HEK293 (cell line): ENCODE data around the gene PRPH.

Experiments used
- CTCF ChIA-PET: fragments of 350-600 bp; formaldehyde crosslinking; extraction: SDS; loops from one replicate; lab custom pipeline; 2021; ENCODE audit warnings: antibody characterized with exemption; lab: Yijun Ruan, JAX
- POLR2A ChIA-PET: fragments of 300-600 bp; formaldehyde crosslinking; extraction: SDS; loops from one replicate; lab custom pipeline; 2020; ENCODE audit warnings: antibody characterized with exemption, inconsistent platforms; lab: Yijun Ruan, JAX
- H3K27ac ChIP-seq: fragments of 200-500 bp; sonication (Bioruptor generic); 2 replicates; pipeline ENCODE4 v1.5.1; 2014; ENCODE audit warnings: low read depth, low read length, control low read depth, inconsistent platforms; ENCODE audit errors: extremely low read depth
- H3K36me3 ChIP-seq, 2 experiments: fragments of 200-500 bp in 1 of 2; sonication (Bioruptor generic) in 1 of 2; 1 replicate in 1 of 2; 2 replicates in 1 of 2; pipeline ENCODE4 v1.5.1; 2014 to 2017; ENCODE audit warnings: inconsistent platforms in 2 of 2, low read length in 2 of 2; ENCODE audit not compliant: control insufficient read depth in 2 of 2, insufficient read depth in 1 of 2
- H3K4me1 ChIP-seq: fragments of 200-500 bp; sonication (Bioruptor generic); 2 replicates; pipeline ENCODE4 v1.5.1; 2014; ENCODE audit warnings: mild to moderate bottlenecking, low read length, inconsistent platforms; ENCODE audit not compliant: control insufficient read depth, insufficient read depth
- H3K4me3 ChIP-seq: 2 replicates; pipeline ENCODE4 v1.5.1; 2011; ENCODE audit warnings: low read depth, mild to moderate bottlenecking, control low read depth, low read length, moderate library complexity
- H3K9me3 ChIP-seq: fragments of 200-500 bp; sonication (Bioruptor generic); 2 replicates; pipeline ENCODE4 v1.5.1; 2014; ENCODE audit warnings: low read depth, low read length, inconsistent platforms; ENCODE audit not compliant: control insufficient read depth, insufficient read depth
- KLF1 ChIP-seq: fragments of 450-650 bp; formaldehyde crosslinking; IDR thresholded peaks from 2 replicates; pipeline ENCODE4 v1.5.1; 2016; ENCODE audit warnings: missing biosample characterization, missing genetic modification characterization
- KLF16 ChIP-seq: fragments of 450-650 bp; formaldehyde crosslinking; IDR thresholded peaks from 2 replicates; pipeline ENCODE4 v1.5.1; 2017; ENCODE audit warnings: missing biosample characterization, missing genetic modification characterization
- KLF8 ChIP-seq: fragments of 450-650 bp; formaldehyde crosslinking; IDR thresholded peaks from 2 replicates; pipeline ENCODE4 v1.5.1; 2016; ENCODE audit warnings: missing biosample characterization, missing genetic modification characterization
- MEIS1 ChIP-seq: sonication (generic); formaldehyde crosslinking; IDR thresholded peaks from 2 replicates; pipeline ENCODE4 v1.8.1; 2022; ENCODE audit warnings: missing genetic modification reagents, mild to moderate bottlenecking, borderline replicate concordance
- MYNN ChIP-seq: fragments of 450-650 bp; formaldehyde crosslinking; IDR thresholded peaks from 2 replicates; pipeline ENCODE4 v1.5.1; 2016; ENCODE audit warnings: missing biosample characterization, missing genetic modification characterization, borderline replicate concordance
- SCRT1 ChIP-seq: fragments of 450-650 bp; formaldehyde crosslinking; IDR thresholded peaks from 2 replicates; pipeline ENCODE4 v1.5.1; 2016; ENCODE audit warnings: missing biosample characterization, missing genetic modification characterization, borderline replicate concordance
- SP2 ChIP-seq: fragments of 450-650 bp; formaldehyde crosslinking; IDR thresholded peaks from 2 replicates; pipeline ENCODE4 v1.5.1; 2016; ENCODE audit warnings: missing biosample characterization, missing genetic modification characterization
- TCF7L2 ChIP-seq: IDR thresholded peaks from 2 replicates; pipeline ENCODE4 v1.6.1; 2011; ENCODE audit warnings: low read depth, mild to moderate bottlenecking, inconsistent platforms, low read length, moderate library complexity, borderline replicate concordance
- YY2 ChIP-seq: fragments of 450-650 bp; formaldehyde crosslinking; IDR thresholded peaks from 2 replicates; pipeline ENCODE4 v1.5.1; 2016; ENCODE audit warnings: missing biosample characterization, missing genetic modification characterization
- ZFP69B ChIP-seq: fragments of 450-650 bp; formaldehyde crosslinking; IDR thresholded peaks from 2 replicates; pipeline ENCODE4 v1.5.1; 2016; ENCODE audit warnings: missing biosample characterization, missing genetic modification characterization
- ZNF140 ChIP-seq: fragments of 450-650 bp; formaldehyde crosslinking; IDR thresholded peaks from 2 replicates; pipeline ENCODE4 v1.5.1; 2016; ENCODE audit warnings: missing biosample characterization, missing genetic modification characterization
- ZNF175 ChIP-seq: fragments of 450-650 bp; formaldehyde crosslinking; IDR thresholded peaks from 2 replicates; pipeline ENCODE4 v1.5.1; 2016; ENCODE audit warnings: missing biosample characterization, missing genetic modification characterization
- ZNF311 ChIP-seq: fragments of 450-650 bp; formaldehyde crosslinking; IDR thresholded peaks from 2 replicates; pipeline ENCODE4 v1.5.1; 2017; ENCODE audit warnings: missing biosample characterization, missing genetic modification characterization, borderline replicate concordance
- ZNF335 ChIP-seq: fragments of 450-650 bp; formaldehyde crosslinking; conservative IDR thresholded peaks from 2 replicates; pipeline ENCODE4 v1.5.1; 2016; ENCODE audit warnings: missing biosample characterization, missing genetic modification characterization
- ZNF394 ChIP-seq: fragments of 450-650 bp; formaldehyde crosslinking; IDR thresholded peaks from 2 replicates; pipeline ENCODE4 v1.5.1; 2016; ENCODE audit warnings: missing biosample characterization, missing genetic modification characterization, mild to moderate bottlenecking, moderate library complexity, borderline replicate concordance
- ZNF416 ChIP-seq: fragments of 450-650 bp; formaldehyde crosslinking; IDR thresholded peaks from 2 replicates; pipeline ENCODE4 v1.5.1; 2016; ENCODE audit warnings: missing biosample characterization, missing genetic modification characterization
- ZNF473 ChIP-seq: fragments of 450-650 bp; formaldehyde crosslinking; IDR thresholded peaks from 2 replicates; pipeline ENCODE4 v1.5.1; 2017; ENCODE audit warnings: missing biosample characterization, missing genetic modification characterization
- ZNF529 ChIP-seq: fragments of 450-650 bp; formaldehyde crosslinking; IDR thresholded peaks from 2 replicates; pipeline ENCODE4 v1.5.1; 2017; ENCODE audit warnings: missing genetic modification characterization, missing biosample characterization; ENCODE audit not compliant: insufficient replicate concordance
- ZNF549 ChIP-seq: fragments of 450-650 bp; IDR thresholded peaks from 2 replicates; pipeline ENCODE4 v1.5.1; 2018; ENCODE audit warnings: missing biosample characterization, missing genetic modification characterization, mild to moderate bottlenecking, inconsistent platforms, moderate library complexity
- ZNF555 ChIP-seq: fragments of 450-650 bp; formaldehyde crosslinking; conservative IDR thresholded peaks from 2 replicates; pipeline ENCODE4 v1.5.1; 2017; ENCODE audit warnings: missing biosample characterization, mild to moderate bottlenecking, missing genetic modification characterization, inconsistent platforms
- ZNF558 ChIP-seq: fragments of 450-650 bp; formaldehyde crosslinking; IDR thresholded peaks from 2 replicates; pipeline ENCODE4 v1.5.1; 2016; ENCODE audit warnings: missing biosample characterization, missing genetic modification characterization
- ZNF76 ChIP-seq: fragments of 450-650 bp; formaldehyde crosslinking; IDR thresholded peaks from 2 replicates; pipeline ENCODE4; 2016; ENCODE audit warnings: low read depth, missing biosample characterization, missing genetic modification characterization, borderline replicate concordance
- ZNF837 ChIP-seq: fragments of 450-650 bp; formaldehyde crosslinking; IDR thresholded peaks from 2 replicates; pipeline ENCODE4 v1.5.1; 2016; ENCODE audit warnings: missing biosample characterization, missing genetic modification characterization
- TF ChIP-seq, protein P1 (sequence below): fragments of 450-650 bp; formaldehyde crosslinking; IDR thresholded peaks from 2 replicates; pipeline ENCODE4 v1.5.1; 2016; ENCODE audit warnings: missing biosample characterization, missing genetic modification characterization, low read depth
- TF ChIP-seq, protein P2 (sequence below): fragments of 450-650 bp; formaldehyde crosslinking; IDR thresholded peaks from 2 replicates; pipeline ENCODE4 v1.5.1; 2017; ENCODE audit warnings: missing biosample characterization, missing genetic modification characterization
- TF ChIP-seq, protein P3 (sequence below): fragments of 450-650 bp; formaldehyde crosslinking; IDR thresholded peaks from 2 replicates; pipeline ENCODE4 v1.5.1; 2016; ENCODE audit warnings: missing biosample characterization, missing genetic modification characterization

Gene PRPH

DNA sequence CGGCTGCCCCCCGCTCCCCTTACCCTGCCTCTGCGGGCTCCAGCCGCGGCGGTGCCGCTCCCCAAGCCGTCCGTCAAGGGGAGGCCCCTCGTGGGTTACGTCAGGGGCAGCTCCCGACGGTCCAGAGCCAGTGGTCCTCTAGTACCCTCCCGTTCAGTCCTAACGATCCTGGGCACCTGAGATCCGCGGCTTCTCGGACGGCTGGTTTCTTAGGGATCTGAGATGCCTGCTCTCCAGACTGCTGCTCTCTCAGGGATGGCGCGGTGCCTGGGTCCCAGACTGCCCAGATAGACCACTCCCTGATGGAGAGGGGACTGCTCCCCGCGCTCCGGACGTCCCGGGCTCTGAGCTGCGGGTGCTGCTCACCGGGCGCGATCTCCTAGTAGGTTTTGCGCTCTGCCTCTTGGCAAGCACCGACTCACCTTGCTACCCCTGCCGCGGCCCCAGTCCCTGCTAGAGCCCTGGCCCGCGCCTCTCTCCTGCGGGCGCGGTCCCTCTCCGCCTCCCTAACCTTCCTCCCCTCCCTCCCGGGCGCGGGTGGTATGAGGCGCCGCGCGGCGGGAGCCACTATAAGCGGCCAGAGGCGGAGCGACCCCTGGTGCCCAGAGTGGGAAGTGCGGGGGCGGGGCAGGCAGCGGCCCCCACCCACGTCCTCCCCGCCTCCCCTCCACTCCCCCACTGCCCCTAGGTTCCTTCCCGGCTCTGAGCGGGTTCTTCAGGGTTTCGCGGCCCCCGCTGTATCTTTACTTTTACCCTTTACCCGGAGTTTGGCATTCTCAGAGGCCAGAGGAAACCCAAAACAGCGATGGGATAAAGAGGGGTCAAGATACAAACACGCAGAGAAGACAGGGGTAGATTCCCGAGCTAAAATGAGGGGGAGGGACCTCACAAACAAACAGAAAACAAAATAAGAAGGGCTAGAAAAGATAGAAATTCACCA, 42.0 kb downstream of the PRPH start, which contains the start of gene C1QL4:
C1QL4 (minus strand) TSS at position 544 of the 940 bp plus-strand sequence. CDS start 711 bp downstream, outside the sequence.
- Histone ChIP-seq H3K36me3 (peaks cover 0 to 5% of the 10 kb centered on the region in 2 experiments; a peak in 1 of 3 replicates), H3K9me3 (no peaks in the 10 kb centered on the region), H3K4me1 (peaks cover 9% of the 10 kb centered on the region; the same call in 1 of the 2 replicates), H3K4me3 (peak within 1 kb of the TSS; percentile 49), H3K27ac (no peak within 1 kb of the TSS; the same call in 1 of the 2 replicates)
- CTCF ChIA-PET: interaction anchor here (0.6 to 11.4 kb wide), 20 partner anchors 9 to 1636 kb away, joined by 3 to 185 read pairs (median 4); partner anchors contain the start of genes DNAJC22, PRPF40B, PRPH and SPATS2
- POLR2A ChIA-PET: interaction anchor here (0.5 to 8.2 kb wide), 7 partner anchors 9 to 125 kb away, joined by 3 to 82 read pairs (median 4); partner anchors contain the start of gene TROAP
- TF ChIP-seq ZNF558 (tag by site-specific recombination) (no peak), ZNF140 (no peak), ZNF549 (tag by site-specific recombination) (no peak), ZNF335 (peak; percentile 97), MYNN (tag by site-specific recombination) (no peak), SCRT1 (tag by site-specific recombination) (no peak), MEIS1 (no peak), ZNF394 (no peak), ZNF175 (tag by site-specific recombination) (no peak), KLF16 (tag by site-specific recombination) (peak; percentile 91), KLF8 (tag by site-specific recombination) (peak; percentile 90), ZNF837 (tag by site-specific recombination) (no peak), ZNF555 (tag by site-specific recombination) (no peak), TCF7L2 (no peak), SP2 (tag by site-specific recombination) (peak; percentile 59), KLF1 (tag by site-specific recombination) (peak; percentile 67), ZNF76 (peak; percentile 15; the same call in 1 of the 2 replicates), YY2 (no peak), ZNF311 (tag by site-specific recombination) (no peak), ZFP69B (peak; percentile 20; the same call in 1 of the 2 replicates), ZNF473 (tag by site-specific recombination) (no peak), ZNF529 (tag by site-specific recombination) (no peak), ZNF416 (tag by site-specific recombination) (no peak)
- TF ChIP-seq, protein P1, sequence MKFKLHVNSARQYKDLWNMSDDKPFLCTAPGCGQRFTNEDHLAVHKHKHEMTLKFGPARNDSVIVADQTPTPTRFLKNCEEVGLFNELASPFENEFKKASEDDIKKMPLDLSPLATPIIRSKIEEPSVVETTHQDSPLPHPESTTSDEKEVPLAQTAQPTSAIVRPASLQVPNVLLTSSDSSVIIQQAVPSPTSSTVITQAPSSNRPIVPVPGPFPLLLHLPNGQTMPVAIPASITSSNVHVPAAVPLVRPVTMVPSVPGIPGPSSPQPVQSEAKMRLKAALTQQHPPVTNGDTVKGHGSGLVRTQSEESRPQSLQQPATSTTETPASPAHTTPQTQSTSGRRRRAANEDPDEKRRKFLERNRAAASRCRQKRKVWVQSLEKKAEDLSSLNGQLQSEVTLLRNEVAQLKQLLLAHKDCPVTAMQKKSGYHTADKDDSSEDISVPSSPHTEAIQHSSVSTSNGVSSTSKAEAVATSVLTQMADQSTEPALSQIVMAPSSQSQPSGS (tag by site-specific recombination): no peak
- TF ChIP-seq, protein P2, sequence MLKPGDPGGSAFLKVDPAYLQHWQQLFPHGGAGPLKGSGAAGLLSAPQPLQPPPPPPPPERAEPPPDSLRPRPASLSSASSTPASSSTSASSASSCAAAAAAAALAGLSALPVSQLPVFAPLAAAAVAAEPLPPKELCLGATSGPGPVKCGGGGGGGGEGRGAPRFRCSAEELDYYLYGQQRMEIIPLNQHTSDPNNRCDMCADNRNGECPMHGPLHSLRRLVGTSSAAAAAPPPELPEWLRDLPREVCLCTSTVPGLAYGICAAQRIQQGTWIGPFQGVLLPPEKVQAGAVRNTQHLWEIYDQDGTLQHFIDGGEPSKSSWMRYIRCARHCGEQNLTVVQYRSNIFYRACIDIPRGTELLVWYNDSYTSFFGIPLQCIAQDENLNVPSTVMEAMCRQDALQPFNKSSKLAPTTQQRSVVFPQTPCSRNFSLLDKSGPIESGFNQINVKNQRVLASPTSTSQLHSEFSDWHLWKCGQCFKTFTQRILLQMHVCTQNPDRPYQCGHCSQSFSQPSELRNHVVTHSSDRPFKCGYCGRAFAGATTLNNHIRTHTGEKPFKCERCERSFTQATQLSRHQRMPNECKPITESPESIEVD: no peak
- TF ChIP-seq, protein P3, sequence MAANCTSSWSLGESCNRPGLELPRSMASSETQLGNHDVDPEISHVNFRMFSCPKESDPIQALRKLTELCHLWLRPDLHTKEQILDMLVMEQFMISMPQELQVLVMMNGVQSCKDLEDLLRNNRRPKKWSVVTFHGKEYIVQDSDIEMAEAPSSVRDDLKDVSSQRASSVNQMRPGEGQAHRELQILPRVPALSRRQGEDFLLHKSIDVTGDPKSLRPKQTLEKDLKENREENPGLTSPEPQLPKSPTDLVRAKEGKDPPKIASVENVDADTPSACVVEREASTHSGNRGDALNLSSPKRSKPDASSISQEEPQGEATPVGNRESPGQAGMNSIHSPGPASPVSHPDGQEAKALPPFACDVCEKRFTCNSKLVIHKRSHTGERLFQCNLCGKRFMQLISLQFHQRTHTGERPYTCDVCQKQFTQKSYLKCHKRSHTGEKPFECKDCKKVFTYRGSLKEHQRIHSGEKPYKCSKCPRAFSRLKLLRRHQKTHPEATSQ: no peak
